ENCODE results near the gene C3orf70. TPM values are rescaled to one million over a fixed set of nuclear protein-coding genes. Genes with fewer than 3 reads are reported as not detected.
A peak's percentile ranks its signal among the peaks of the same experiment; 100 is the strongest.

The C3orf70 gene
- total RNA-seq, result under 1 TPM; 0.06 to 0.17 TPM

- H3K27ac Mint-ChIP-seq, result no peak within 1 kb of the TSS
Measured at GRCh38 chr3:185152410-185153170, at the start of gene C3orf70. TSS of gene C3orf70 (minus strand) at chr3:185153060. CDS start at chr3:185152823, 237 bp downstream.

GRCh38 chr3:185200639-185201038 is 47.8 kb upstream of the C3orf70 start:
- DNase-seq (ENCODE audit: low spot score) (no peak), ATAC-seq (no peak)
- H3K4me3 Mint-ChIP-seq, result no peak overlapping the region
- no peaks in the 10 kb centered on the region for H3K4me1 Mint-ChIP-seq (ENCODE audit: low read depth in 2 of 2)
- peaks cover 4 to 11% of the 10 kb centered on the region in 2 donors for H3K27me3 Mint-ChIP-seq
- no peaks in the 10 kb centered on the region for H3K36me3 Mint-ChIP-seq
- H3K9me3 Mint-ChIP-seq, result no peaks in the 10 kb centered on the region
- no peak overlapping the region for H3K27ac Mint-ChIP-seq

More at GRCh38 chr3:185152410-185153170, at the start of gene C3orf70:
- DNase-seq (ENCODE audit: low spot score) (no peak), ATAC-seq (peak; percentile 74 to 78)
- Mint-ChIP-seq H3K9me3 (no peaks in the 10 kb centered on the region), H3K36me3 (no peaks in the 10 kb centered on the region), H3K27me3 (peaks cover 25 to 40% of the 10 kb centered on the region in 2 donors), H3K4me1 (ENCODE audit: low read depth in 2 of 2) (peaks cover 0 to 3% of the 10 kb centered on the region in 2 donors), H3K4me3 (peak within 1 kb of the TSS; percentile 79)

- ATAC-seq (no peak), DNase-seq (ENCODE audit: low spot score) (no peak)
- Mint-ChIP-seq H3K27ac (no peak overlapping the region), H3K9me3 (no peaks in the 10 kb centered on the region), H3K4me1 (ENCODE audit: low read depth in 2 of 2) (no peaks in the 10 kb centered on the region), H3K4me3 (no peak overlapping the region), H3K36me3 (no peaks in the 10 kb centered on the region), H3K27me3 (peaks cover 5 to 16% of the 10 kb centered on the region in 2 donors)
Measured at GRCh38 chr3:185199671-185200070, 46.8 kb upstream of the C3orf70 start.

- no peaks in the 10 kb centered on the region for H3K36me3 Mint-ChIP-seq
- no peak overlapping the region for H3K4me3 Mint-ChIP-seq
- peaks cover 5 to 16% of the 10 kb centered on the region in 2 donors for H3K27me3 Mint-ChIP-seq
- H3K27ac Mint-ChIP-seq, result no peak overlapping the region
- no peak for ATAC-seq
- H3K9me3 Mint-ChIP-seq, result no peaks in the 10 kb centered on the region
- DNase-seq (ENCODE audit: low spot score), result no peak
- H3K4me1 Mint-ChIP-seq (ENCODE audit: low read depth in 2 of 2), result no peaks in the 10 kb centered on the region
Measured at GRCh38 chr3:185199206-185199605, 46.3 kb upstream of the C3orf70 start.

- Mint-ChIP-seq H3K36me3 (no peaks in the 10 kb centered on the region), H3K9me3 (no peaks in the 10 kb centered on the region), H3K27me3 (peaks cover 2 to 16% of the 10 kb centered on the region in 2 donors), H3K4me1 (ENCODE audit: low read depth in 2 of 2) (no peaks in the 10 kb centered on the region), H3K27ac (no peak overlapping the region), H3K4me3 (no peak overlapping the region)
- ATAC-seq (no peak), DNase-seq (ENCODE audit: low spot score) (no peak)
Measured at GRCh38 chr3:185197068-185197467, 44.2 kb upstream of the C3orf70 start.

GRCh38 chr3:185195652-185196051 is 42.8 kb upstream of the C3orf70 start:
- Mint-ChIP-seq H3K4me3 (no peak overlapping the region), H3K4me1 (ENCODE audit: low read depth in 2 of 2) (no peaks in the 10 kb centered on the region), H3K36me3 (no peaks in the 10 kb centered on the region), H3K27ac (no peak overlapping the region), H3K27me3 (peaks cover 2 to 8% of the 10 kb centered on the region in 2 donors), H3K9me3 (no peaks in the 10 kb centered on the region)
- no peak for DNase-seq (ENCODE audit: low spot score)
- ATAC-seq, result no peak

GRCh38 chr3:185188816-185189215 is 36.0 kb upstream of the C3orf70 start:
- no peaks in the 10 kb centered on the region for H3K4me1 Mint-ChIP-seq (ENCODE audit: low read depth in 2 of 2)
- H3K9me3 Mint-ChIP-seq, result no peaks in the 10 kb centered on the region
- H3K27me3 Mint-ChIP-seq, result peaks cover 3 to 7% of the 10 kb centered on the region in 2 donors
- DNase-seq (ENCODE audit: low spot score) (no peak), ATAC-seq (no peak)
- no peak overlapping the region for H3K4me3 Mint-ChIP-seq
- no peaks in the 10 kb centered on the region for H3K36me3 Mint-ChIP-seq
- no peak overlapping the region for H3K27ac Mint-ChIP-seq

- ATAC-seq, result no peak
- Mint-ChIP-seq H3K27ac (no peak overlapping the region), H3K4me1 (ENCODE audit: low read depth in 2 of 2) (no peaks in the 10 kb centered on the region), H3K9me3 (no peaks in the 10 kb centered on the region), H3K27me3 (peaks cover 3 to 7% of the 10 kb centered on the region in 2 donors), H3K36me3 (no peaks in the 10 kb centered on the region), H3K4me3 (no peak overlapping the region)
- DNase-seq (ENCODE audit: low spot score), result no peak
Measured at GRCh38 chr3:185187391-185187790, 34.5 kb upstream of the C3orf70 start.

GRCh38 chr3:185176750-185177359 is 24.0 kb upstream of the C3orf70 start:
- Mint-ChIP-seq H3K4me3 (no peak overlapping the region), H3K36me3 (no peaks in the 10 kb centered on the region), H3K27ac (no peak overlapping the region), H3K27me3 (peaks cover 2 to 7% of the 10 kb centered on the region in 2 donors), H3K4me1 (ENCODE audit: low read depth in 2 of 2) (peaks cover 0 to 2% of the 10 kb centered on the region in 2 donors), H3K9me3 (no peaks in the 10 kb centered on the region)
- DNase-seq (ENCODE audit: low spot score) (no peak), ATAC-seq (no peak)

- DNase-seq (ENCODE audit: low spot score), result no peak
- Mint-ChIP-seq H3K27ac (peak overlapping the region in 1 of 2 donors; percentile 48), H3K9me3 (no peaks in the 10 kb centered on the region), H3K36me3 (no peaks in the 10 kb centered on the region), H3K4me1 (ENCODE audit: low read depth in 2 of 2) (peaks cover 0 to 2% of the 10 kb centered on the region in 2 donors), H3K27me3 (peaks cover 4 to 15% of the 10 kb centered on the region in 2 donors), H3K4me3 (no peak overlapping the region)
- ATAC-seq, result peak in 1 of 2 donors; percentile 49
Measured at GRCh38 chr3:185175370-185175987, 22.6 kb upstream of the C3orf70 start.

GRCh38 chr3:185172086-185173049 is 19.5 kb upstream of the C3orf70 start:
- Mint-ChIP-seq H3K27me3 (peaks cover 4 to 15% of the 10 kb centered on the region in 2 donors), H3K4me1 (ENCODE audit: low read depth in 2 of 2) (peaks cover 0 to 2% of the 10 kb centered on the region in 2 donors), H3K36me3 (no peaks in the 10 kb centered on the region), H3K27ac (no peak overlapping the region), H3K9me3 (no peaks in the 10 kb centered on the region), H3K4me3 (no peak overlapping the region)
- DNase-seq (ENCODE audit: low spot score) (no peak), ATAC-seq (no peak)

- H3K4me1 Mint-ChIP-seq (ENCODE audit: low read depth in 2 of 2), result no peaks in the 10 kb centered on the region
- peaks cover 15 to 21% of the 10 kb centered on the region in 2 donors for H3K27me3 Mint-ChIP-seq
- no peak overlapping the region for H3K27ac Mint-ChIP-seq
- no peak for DNase-seq (ENCODE audit: low spot score)
- no peak overlapping the region for H3K4me3 Mint-ChIP-seq
- no peak for ATAC-seq
- no peaks in the 10 kb centered on the region for H3K9me3 Mint-ChIP-seq
- H3K36me3 Mint-ChIP-seq, result no peaks in the 10 kb centered on the region
Measured at GRCh38 chr3:185164428-185165217, 11.8 kb upstream of the C3orf70 start.

Data from natural killer cell treated with Interleukin-12 subunit alpha and Interleukin-12 subunit beta and Interleukin-15 and Interleukin-18, amount 100 ng/mL, for 72 hours (primary cell).